Fibroblast of lung (primary cell): Measurements from ENCODE around the gene SF1. TPM values are rescaled to one million over a fixed set of nuclear protein-coding genes. Genes with fewer than 3 reads are reported as not detected.

Experiments
- DNase-seq, 2 donors: peaks; one replicate each; pipeline versions ENCODE4 v3.0.0 to v3.0.0-alpha.2; 2010; ENCODE audit warnings: low read depth in 2 of 2
- H2AFZ ChIP-seq: 2 replicates; pipeline ENCODE4 v1.5.1; 2012; ENCODE audit warnings: low read length, control low read depth, inconsistent platforms
- H3K27ac ChIP-seq: 2 replicates; pipeline ENCODE4 v1.5.1; 2011; ENCODE audit warnings: low read length, control low read depth; ENCODE audit not compliant: insufficient read depth
- H3K27me3 ChIP-seq: 2 replicates; pipeline ENCODE4 v1.5.1; 2011; ENCODE audit warnings: mild to moderate bottlenecking, low read length; ENCODE audit not compliant: control insufficient read depth, insufficient read depth
- H3K36me3 ChIP-seq: 2 replicates; pipeline ENCODE4 v1.5.1; 2011; ENCODE audit warnings: low read length; ENCODE audit not compliant: control insufficient read depth, insufficient read depth
- H3K4me1 ChIP-seq: 2 replicates; pipeline ENCODE4 v1.5.1; 2011; ENCODE audit warnings: low read length; ENCODE audit not compliant: control insufficient read depth, insufficient read depth; ENCODE audit errors: extremely low read depth
- H3K4me2 ChIP-seq: 2 replicates; pipeline ENCODE4 v1.5.1; 2011; ENCODE audit warnings: low read length, control low read depth; ENCODE audit not compliant: insufficient read depth; ENCODE audit errors: extremely low read depth
- H3K4me3 ChIP-seq, 4 experiments: fragments of 200-600 bp in 1 of 4; sonication (generic) in 1 of 4; replicated peaks in 1 of 4; 2 replicates each; pipeline ENCODE4 v1.5.1; 2011 to 2016; ENCODE audit warnings: low read length in 4 of 4, low read depth in 3 of 4, mild to moderate bottlenecking in 3 of 4, control low read depth in 2 of 4, inconsistent platforms in 1 of 4, mixed read lengths in 1 of 4; ENCODE audit not compliant: insufficient read depth in 1 of 4; ENCODE audit errors: control extremely low read depth in 1 of 4
- H3K79me2 ChIP-seq: 2 replicates; pipeline ENCODE4 v1.5.1; 2012; ENCODE audit warnings: mild to moderate bottlenecking, low read length, inconsistent platforms; ENCODE audit not compliant: control insufficient read depth, insufficient read depth
- H3K9ac ChIP-seq: 2 replicates; pipeline ENCODE4 v1.5.1; 2011; ENCODE audit warnings: mild to moderate bottlenecking, low read length, control low read depth; ENCODE audit not compliant: insufficient read depth
- H3K9me3 ChIP-seq: 2 replicates; pipeline ENCODE4 v1.5.1; 2012; ENCODE audit warnings: low read depth, low read length; ENCODE audit not compliant: control insufficient read depth, insufficient read depth
- H4K20me1 ChIP-seq: 2 replicates; pipeline ENCODE4 v1.5.1; 2011; ENCODE audit warnings: low read length; ENCODE audit not compliant: control insufficient read depth, insufficient read depth; ENCODE audit errors: extremely low read depth
- CTCF ChIP-seq, 2 donors: IDR thresholded peaks in 1 of 2; conservative IDR thresholded peaks in 1 of 2; 1 replicate in 1 of 2; 2 replicates in 1 of 2; pipeline ENCODE4 v1.5.1; 2011 to 2012; ENCODE audit warnings: low read length in 2 of 2, control low read depth in 1 of 2, inconsistent platforms in 1 of 2, low read depth in 1 of 2, mild to moderate bottlenecking in 1 of 2
- EZH2 ChIP-seq: IDR thresholded peaks from 2 replicates; pipeline ENCODE4 v1.5.1; 2012; ENCODE audit warnings: low read length, control low read depth, mild to moderate bottlenecking; ENCODE audit errors: missing control alignments
- polyA plus RNA-seq, 2 donors: library from polyadenylated mRNA; depleted of rRNA in 1 of 2; stranded (reverse) in 1 of 2; unstranded in 1 of 2; fragments of >200 nt; gene quantifications; 2 replicates each; pipeline ENCODE4 v1.2.1, GENCODE V29; 2011 to 2012; ENCODE audit warnings: missing spikeins in 1 of 2
- total RNA-seq: library from RNA; depleted of rRNA; stranded (reverse); fragments of >200 nt; gene quantifications from 2 replicates; pipeline ENCODE4 v1.2.1, GENCODE V29; 2014

Gene SF1
- total and polyA plus RNA-seq, 2 donors (not counting 1 experiment from before 2014, with no cell fraction given) = 78.9 to 105 TPM

- DNase-seq = no peak
- no peak overlapping the region for H3K4me3 ChIP-seq
- no peak overlapping the region for H3K4me2 ChIP-seq
- peaks cover 2% of the 10 kb centered on the region for H4K20me1 ChIP-seq
- no peak overlapping the region for H3K9ac ChIP-seq
- H2AFZ ChIP-seq = no peak overlapping the region
- TF ChIP-seq EZH2 = no peak
- TF ChIP-seq CTCF (conservative IDR thresholded peaks at IDR 0.05 in 1 of 2, IDR thresholded peaks at IDR 0.05 in 1 of 2; ENCODE audit: low read depth in 1 of 2, low read length in 2 of 2) = no peak
- peaks cover 49% of the 10 kb centered on the region for H3K36me3 ChIP-seq
- H3K27ac ChIP-seq = no peak overlapping the region
- H3K27me3 ChIP-seq = no peaks in the 10 kb centered on the region
- H3K9me3 ChIP-seq = no peaks in the 10 kb centered on the region
- H3K4me1 ChIP-seq = peaks cover 8% of the 10 kb centered on the region
- peaks cover 29% of the 10 kb centered on the region for H3K79me2 ChIP-seq
Measured at GRCh38 chr11:64768300-64768694, 10.0 kb downstream of the SF1 start.

GRCh38 chr11:64767344-64768299 lies 10.7 kb downstream of the SF1 start:
- H3K4me1 ChIP-seq = peaks cover 12% of the 10 kb centered on the region
- H3K27me3 ChIP-seq = no peaks in the 10 kb centered on the region
- no peak overlapping the region for H3K4me2 ChIP-seq
- no peak overlapping the region for H3K27ac ChIP-seq
- no peaks in the 10 kb centered on the region for H4K20me1 ChIP-seq
- H3K36me3 ChIP-seq = peaks cover 49% of the 10 kb centered on the region
- no peak overlapping the region for H3K4me3 ChIP-seq
- TF ChIP-seq EZH2 (no peak), CTCF (conservative IDR thresholded peaks at IDR 0.05 in 1 of 2, IDR thresholded peaks at IDR 0.05 in 1 of 2; ENCODE audit: low read depth in 1 of 2, low read length in 2 of 2) (peak; percentile 63 to 66)
- H2AFZ ChIP-seq = no peak overlapping the region
- peaks cover 23% of the 10 kb centered on the region for H3K79me2 ChIP-seq
- H3K9me3 ChIP-seq = no peaks in the 10 kb centered on the region
- peak; percentile 54 for DNase-seq
- H3K9ac ChIP-seq = no peak overlapping the region

- H3K27me3 ChIP-seq = no peaks in the 10 kb centered on the region
- H3K9me3 ChIP-seq = no peaks in the 10 kb centered on the region
- peaks cover 13% of the 10 kb centered on the region for H3K4me1 ChIP-seq
- no peaks in the 10 kb centered on the region for H4K20me1 ChIP-seq
- H3K9ac ChIP-seq = no peak overlapping the region
- H3K27ac ChIP-seq = no peak overlapping the region
- no peak for DNase-seq
- peaks cover 19% of the 10 kb centered on the region for H3K79me2 ChIP-seq
- TF ChIP-seq EZH2 (no peak), CTCF (conservative IDR thresholded peaks at IDR 0.05 in 1 of 2, IDR thresholded peaks at IDR 0.05 in 1 of 2; ENCODE audit: low read depth in 1 of 2, low read length in 2 of 2) (no peak)
- H2AFZ ChIP-seq = no peak overlapping the region
- H3K4me3 ChIP-seq = no peak overlapping the region
- H3K36me3 ChIP-seq = peaks cover 54% of the 10 kb centered on the region
- H3K4me2 ChIP-seq = no peak overlapping the region
Measured at GRCh38 chr11:64766881-64767280, 11.5 kb downstream of the SF1 start.
